Fibroblast of skin of right biceps (primary cell): Measurements from ENCODE around the gene SLC35A5.
A peak's percentile ranks its signal among the peaks of the same experiment; 100 is the strongest.

ENCODE experiments used
- DNase-seq: peaks from one replicate; pipeline ENCODE4 v3.0.0-alpha.2; 2013

SLC35A5 gene

DNA sequence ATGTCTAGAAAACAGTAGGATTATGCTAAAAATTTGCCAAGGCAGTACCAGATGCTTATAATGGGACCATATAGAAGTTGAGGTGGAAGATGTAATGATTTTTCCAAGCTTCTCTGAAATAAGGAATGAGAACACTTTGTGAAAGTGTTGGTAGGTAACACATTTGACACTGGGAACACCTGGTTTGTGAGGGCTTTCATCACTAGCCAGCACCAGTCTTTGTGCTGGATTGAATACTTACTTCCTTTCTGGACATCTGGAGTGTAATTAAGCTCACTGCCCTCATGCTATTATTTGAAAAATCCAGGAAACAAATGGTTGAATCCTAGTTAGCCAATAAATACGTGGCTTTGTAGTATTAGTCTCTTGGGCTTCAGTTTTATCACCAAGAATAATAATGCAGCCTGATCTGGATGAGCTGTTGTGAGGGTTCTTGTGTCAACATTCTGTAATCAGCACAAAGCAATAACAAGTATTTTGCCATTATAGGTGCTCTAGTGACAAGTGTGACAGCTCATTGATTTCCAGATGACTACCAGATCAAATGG is 66.1 kb downstream of the SLC35A5 start:
- no peak for DNase-seq

DNA sequence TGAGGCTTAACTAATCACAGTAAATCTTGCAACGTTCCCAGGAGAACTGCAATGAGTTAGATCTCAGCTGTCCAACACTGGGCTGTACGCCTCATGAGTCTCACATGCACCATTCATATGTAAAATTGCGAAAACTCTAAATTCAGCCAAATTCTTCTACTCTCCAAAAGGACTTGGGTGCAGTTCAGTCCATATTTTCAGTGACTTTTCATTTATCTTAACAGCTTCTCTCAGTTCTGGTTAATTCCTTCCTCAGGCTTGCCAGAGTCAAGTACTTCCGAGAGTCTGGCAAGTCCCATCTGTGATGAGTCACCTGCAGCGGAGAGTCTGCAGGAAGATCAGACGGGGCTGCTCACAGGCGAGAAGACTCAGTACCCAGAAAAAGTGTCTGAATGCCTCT is 67.6 kb downstream of the SLC35A5 start:
- peak; percentile 84 for DNase-seq

DNA sequence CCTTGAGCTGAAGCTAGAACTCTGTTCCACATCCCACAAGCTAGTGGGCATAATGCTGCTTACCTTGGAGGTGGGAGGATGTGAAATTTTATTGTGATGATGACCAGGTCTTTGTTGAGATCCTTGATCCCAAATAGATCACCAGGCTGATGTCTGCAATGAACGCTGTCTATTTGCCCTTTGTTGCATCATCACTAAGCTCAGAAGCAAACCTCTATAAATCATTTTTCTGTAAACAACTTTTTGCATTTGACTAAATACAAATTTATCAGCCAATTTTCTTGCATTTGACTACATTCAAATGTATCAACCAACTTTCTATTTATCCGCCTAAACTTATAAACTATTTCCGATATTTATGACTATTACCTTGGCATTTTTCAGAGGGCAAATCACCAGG is 69.4 kb downstream of the SLC35A5 start:
- no peak for DNase-seq

DNA sequence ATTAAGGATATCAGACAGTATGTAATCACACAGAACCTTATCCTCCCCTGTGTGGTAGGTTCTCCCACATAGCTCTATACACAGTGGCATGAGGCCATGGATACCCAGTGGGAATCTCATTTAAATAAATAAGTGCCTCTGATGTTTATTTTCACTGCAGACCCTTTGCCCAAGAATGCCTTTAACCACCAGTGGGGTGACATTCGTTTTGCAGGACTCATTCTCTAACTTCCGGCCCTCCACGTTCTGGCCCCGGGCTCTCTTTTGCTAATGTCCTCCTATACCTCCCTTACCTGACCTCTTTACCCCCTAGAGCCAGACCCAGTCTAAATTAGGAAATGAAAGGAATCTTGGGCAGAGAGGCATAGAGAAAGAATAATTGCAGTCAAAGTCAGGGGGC is 70.8 kb downstream of the SLC35A5 start:
- no peak for DNase-seq

DNA sequence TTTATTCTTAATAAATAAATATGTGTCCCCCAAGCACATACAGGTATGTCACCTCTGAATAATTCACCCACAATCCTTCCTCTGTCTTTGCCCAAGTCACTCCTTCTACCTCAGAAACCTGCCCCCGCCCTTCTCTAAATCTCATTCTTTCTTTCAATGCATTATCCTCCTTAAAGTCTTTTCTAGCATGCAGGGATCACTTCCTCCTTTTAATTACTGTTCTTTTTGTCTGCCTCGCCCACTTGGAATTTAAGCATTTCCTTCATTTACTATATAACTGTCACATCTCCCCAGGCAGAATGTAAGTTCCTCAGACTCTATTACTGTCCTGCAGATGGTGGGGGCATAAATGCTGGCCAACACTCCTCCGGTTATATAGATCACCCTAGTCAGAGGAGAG is 71.3 kb downstream of the SLC35A5 start:
- no peak for DNase-seq

DNA sequence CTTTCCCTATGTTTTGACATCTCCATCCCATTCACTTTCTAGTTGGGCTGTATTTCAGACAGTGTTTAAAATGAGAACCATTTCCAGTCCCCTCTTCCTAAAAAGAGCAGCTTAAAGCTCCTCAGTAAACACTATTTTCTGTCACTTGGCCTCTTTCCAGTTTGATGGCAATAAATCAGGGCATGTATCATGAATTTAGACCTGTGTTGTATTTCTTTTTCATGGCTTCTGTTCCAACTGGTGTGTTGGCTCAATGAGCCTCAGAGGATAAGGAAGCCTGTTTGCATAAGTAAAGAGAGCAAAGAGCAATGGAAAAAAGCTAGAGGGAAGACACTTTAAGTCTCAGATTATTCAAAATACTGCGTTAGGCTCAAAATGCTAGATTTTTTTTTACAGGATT is 71.9 kb downstream of the SLC35A5 start:
- DNase-seq: no peak

DNA sequence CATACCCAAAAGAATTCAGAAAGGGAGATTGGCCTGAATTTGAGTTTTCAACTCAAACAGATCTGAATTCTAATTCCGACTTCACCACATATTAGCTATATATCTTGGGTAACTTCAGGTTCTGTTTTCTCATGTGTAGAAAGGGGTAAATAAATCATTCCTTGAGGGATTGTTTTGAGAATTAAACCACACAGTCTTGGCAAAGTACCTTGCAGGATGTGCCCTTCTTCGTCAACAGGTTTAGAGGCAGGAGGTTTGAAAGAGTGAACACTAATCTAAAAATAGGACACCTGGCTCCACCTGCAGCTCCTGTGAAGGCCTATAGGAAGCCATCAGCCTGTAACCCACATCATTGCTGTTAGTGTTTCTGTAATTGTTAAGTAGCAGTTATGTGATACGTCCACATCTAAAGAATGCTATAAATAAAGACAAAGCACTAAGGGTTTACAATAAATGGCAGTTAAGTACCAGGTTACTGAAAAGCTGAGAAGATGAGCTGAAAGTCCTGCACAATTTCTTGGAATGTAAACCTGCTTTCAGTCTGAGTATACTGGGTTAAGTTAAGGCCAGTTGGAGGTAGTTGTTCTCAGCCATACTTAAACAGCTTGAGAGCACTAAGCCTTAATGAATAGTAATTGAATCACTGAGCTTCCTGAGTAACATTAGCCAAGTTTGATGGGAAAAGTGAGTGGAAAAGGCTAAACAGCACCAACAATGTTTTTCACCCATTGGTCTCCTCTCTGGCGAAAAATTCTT is 73.1 kb downstream of the SLC35A5 start:
- no peak for DNase-seq
